Bronchial epithelial cell (primary cell): ENCODE data around the gene UGT2A3. TPM values are rescaled to one million over a fixed set of nuclear protein-coding genes. Genes with fewer than 3 reads are reported as not detected.
A peak's percentile ranks its signal among the peaks of the same experiment; 100 is the strongest.
"Not testable (repeated sequence)": the region's sequence is repeated elsewhere in the genome, so short reads cannot be mapped to it uniquely, and the experiment has no call there.

ENCODE experiments used
- DNase-seq: peaks from one replicate; pipeline ENCODE4 v3.0.0-alpha.2; 2010; ENCODE audit warnings: low read depth
- FAIRE-seq: peaks from 2 replicates; lab custom pipeline; 2011; peaks lifted over from hg19 to GRCh38; lab: Jason Lieb, UNC
- H3K27me3 ChIP-seq: 2 replicates; pipeline ENCODE4 v1.5.1; 2011; ENCODE audit warnings: low read length; ENCODE audit not compliant: control insufficient read depth, insufficient read depth
- H3K36me3 ChIP-seq: 2 replicates; pipeline ENCODE4 v1.5.1; 2011; ENCODE audit warnings: low read length; ENCODE audit not compliant: control insufficient read depth, insufficient read depth
- H3K4me3 ChIP-seq: 2 replicates; pipeline ENCODE4 v1.5.1; 2011; ENCODE audit warnings: mild to moderate bottlenecking, low read depth, low read length, control low read depth
- total RNA-seq: library from RNA; depleted of rRNA; stranded (reverse); fragments of >200 nt; gene quantifications from 2 replicates; pipeline ENCODE4 v1.2.1, GENCODE V29; 2014
- TF ChIP-seq, protein P1 (sequence below): IDR thresholded peaks from 2 replicates; pipeline ENCODE4 v1.5.1; 2011; ENCODE audit warnings: mild to moderate bottlenecking, moderate library complexity, low read length, control low read depth, inconsistent platforms; ENCODE audit not compliant: insufficient read depth, severe bottlenecking

UGT2A3 gene
- total RNA-seq, 1 donor from 2014 or later, result not detected

- no peak overlapping the region for H3K4me3 ChIP-seq
- DNase-seq (peak; percentile 44), FAIRE-seq (no peak)
- H3K36me3 ChIP-seq, result no peaks in the 10 kb centered on the region
- H3K27me3 ChIP-seq, result no peaks in the 10 kb centered on the region
- TF ChIP-seq, protein P1, sequence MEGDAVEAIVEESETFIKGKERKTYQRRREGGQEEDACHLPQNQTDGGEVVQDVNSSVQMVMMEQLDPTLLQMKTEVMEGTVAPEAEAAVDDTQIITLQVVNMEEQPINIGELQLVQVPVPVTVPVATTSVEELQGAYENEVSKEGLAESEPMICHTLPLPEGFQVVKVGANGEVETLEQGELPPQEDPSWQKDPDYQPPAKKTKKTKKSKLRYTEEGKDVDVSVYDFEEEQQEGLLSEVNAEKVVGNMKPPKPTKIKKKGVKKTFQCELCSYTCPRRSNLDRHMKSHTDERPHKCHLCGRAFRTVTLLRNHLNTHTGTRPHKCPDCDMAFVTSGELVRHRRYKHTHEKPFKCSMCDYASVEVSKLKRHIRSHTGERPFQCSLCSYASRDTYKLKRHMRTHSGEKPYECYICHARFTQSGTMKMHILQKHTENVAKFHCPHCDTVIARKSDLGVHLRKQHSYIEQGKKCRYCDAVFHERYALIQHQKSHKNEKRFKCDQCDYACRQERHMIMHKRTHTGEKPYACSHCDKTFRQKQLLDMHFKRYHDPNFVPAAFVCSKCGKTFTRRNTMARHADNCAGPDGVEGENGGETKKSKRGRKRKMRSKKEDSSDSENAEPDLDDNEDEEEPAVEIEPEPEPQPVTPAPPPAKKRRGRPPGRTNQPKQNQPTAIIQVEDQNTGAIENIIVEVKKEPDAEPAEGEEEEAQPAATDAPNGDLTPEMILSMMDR, result no peak
Observed at GRCh38 chr4:68927165-68927564, 24.4 kb downstream of the UGT2A3 start.

GRCh38 chr4:68922202-68922601 lies 29.4 kb downstream of the UGT2A3 start:
- not testable (repeated sequence) for H3K27me3 ChIP-seq, DNase-seq, H3K4me3 ChIP-seq, FAIRE-seq, H3K36me3 ChIP-seq

DNA sequence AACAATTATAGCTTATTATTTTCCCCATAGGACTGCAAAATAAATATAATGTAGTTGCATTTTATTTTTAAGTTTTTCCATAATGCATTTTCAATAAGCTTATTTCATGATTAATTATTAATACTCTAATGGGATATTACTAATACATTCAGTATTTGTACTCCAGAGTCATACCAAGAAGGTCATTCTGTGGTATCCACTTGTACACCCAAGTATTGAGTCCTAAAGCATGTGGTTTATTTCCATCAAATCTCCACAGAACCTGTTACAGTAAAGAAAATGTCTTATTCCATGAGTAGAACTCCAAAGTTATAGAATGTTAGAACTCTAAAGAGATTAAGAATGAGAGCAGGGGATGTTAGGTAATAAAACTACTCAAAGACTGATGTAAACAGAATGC lies 30.6 kb downstream of the UGT2A3 start:
- FAIRE-seq (no peak), DNase-seq (no peak)
- Histone ChIP-seq H3K27me3 (no peaks in the 10 kb centered on the region), H3K4me3 (no peak overlapping the region), H3K36me3 (no peaks in the 10 kb centered on the region)
- TF ChIP-seq, protein P1, result no peak

GRCh38 chr4:68917016-68917415 lies 34.6 kb downstream of the UGT2A3 start:
- Histone ChIP-seq H3K36me3 (no peaks in the 10 kb centered on the region), H3K27me3 (no peaks in the 10 kb centered on the region), H3K4me3 (no peak overlapping the region)
- DNase-seq (no peak), FAIRE-seq (no peak)
- TF ChIP-seq, protein P1, result no peak

- H3K36me3 ChIP-seq, result no peaks in the 10 kb centered on the region
- no peak for DNase-seq
- FAIRE-seq, result no peak
- no peak overlapping the region for H3K4me3 ChIP-seq
- TF ChIP-seq, protein P1, result no peak
- H3K27me3 ChIP-seq, result no peaks in the 10 kb centered on the region
Observed at GRCh38 chr4:68912807-68913206, 38.8 kb downstream of the UGT2A3 start.

GRCh38 chr4:68909385-68909784 lies 42.2 kb downstream of the UGT2A3 start:
- TF ChIP-seq, protein P1, result no peak
- Histone ChIP-seq H3K36me3 (no peaks in the 10 kb centered on the region), H3K27me3 (no peaks in the 10 kb centered on the region), H3K4me3 (no peak overlapping the region)
- DNase-seq (no peak), FAIRE-seq (no peak)
